ENCODE results near the gene WDR81. TPM values are rescaled to one million over a fixed set of nuclear protein-coding genes. Genes with fewer than 3 reads are reported as not detected.

Gene WDR81
- total RNA-seq, 2 experiments from 2014 or later = 24.8 to 25.0 TPM

DNA sequence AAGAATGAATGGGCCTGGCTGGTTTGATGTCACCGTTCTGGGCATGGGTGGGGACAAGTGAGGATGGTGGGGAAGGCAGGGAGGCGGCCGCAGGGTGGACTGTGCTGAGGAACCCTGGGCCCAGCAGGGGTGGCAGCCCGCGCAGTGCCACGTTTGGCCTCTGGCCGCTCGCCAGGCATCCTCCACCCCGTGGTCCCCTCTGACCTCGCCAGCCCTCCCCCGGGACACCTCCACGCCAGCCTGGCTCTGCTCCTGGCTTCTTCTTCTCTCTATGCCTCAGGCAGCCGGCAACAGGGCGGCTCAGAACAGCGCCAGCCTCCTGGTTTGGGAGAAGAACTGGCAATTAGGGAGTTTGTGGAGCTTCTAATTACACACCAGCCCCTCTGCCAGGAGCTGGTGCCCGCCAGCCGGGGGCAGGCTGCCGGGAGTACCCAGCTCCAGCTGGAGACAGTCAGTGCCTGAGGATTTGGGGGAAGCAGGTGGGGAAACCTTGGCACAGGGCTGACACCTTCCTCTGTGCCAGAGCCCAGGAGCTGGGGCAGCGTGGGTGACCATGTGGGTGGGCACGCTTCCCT is 30.8 kb downstream of the WDR81 start:
- ChIA-PET POLR2A (no interaction called here), CTCF (no interaction called here)
- Histone ChIP-seq H3K27me3 (ENCODE audit: control insufficient read depth in 1 of 2, insufficient read depth in 2 of 2, low read length in 2 of 2) (no peaks in the 10 kb centered on the region), H3K9me3 (ENCODE audit: control insufficient read depth in 1 of 2, insufficient read depth in 1 of 2, low read length in 2 of 2) (no peaks in the 10 kb centered on the region), H3K4me1 (ENCODE audit: insufficient read depth, low read length) (peaks cover 9% of the 10 kb centered on the region), H3K4me3 (ENCODE audit: low read length) (no peak overlapping the region), H3K27ac (ENCODE audit: low read depth in 1 of 2, low read length in 2 of 2) (no peak overlapping the region), H3K36me3 (ENCODE audit: insufficient read depth, low read length) (no peaks in the 10 kb centered on the region)
- Mint-ChIP-seq H3K27me3 (no peaks in the 10 kb centered on the region), H3K9me3 (no peaks in the 10 kb centered on the region), H3K4me1 (ENCODE audit: low read depth) (peaks cover 8% of the 10 kb centered on the region), H3K36me3 (ENCODE audit: low read depth) (no peaks in the 10 kb centered on the region), H3K27ac (no peak overlapping the region), H3K4me3 (no peak overlapping the region)
- intact Hi-C loops (cut with DNase I, micrococcal nuclease) = no loop called here
- ATAC-seq (ENCODE audit: poor library complexity) = no peak
- TF ChIP-seq, protein P1, sequence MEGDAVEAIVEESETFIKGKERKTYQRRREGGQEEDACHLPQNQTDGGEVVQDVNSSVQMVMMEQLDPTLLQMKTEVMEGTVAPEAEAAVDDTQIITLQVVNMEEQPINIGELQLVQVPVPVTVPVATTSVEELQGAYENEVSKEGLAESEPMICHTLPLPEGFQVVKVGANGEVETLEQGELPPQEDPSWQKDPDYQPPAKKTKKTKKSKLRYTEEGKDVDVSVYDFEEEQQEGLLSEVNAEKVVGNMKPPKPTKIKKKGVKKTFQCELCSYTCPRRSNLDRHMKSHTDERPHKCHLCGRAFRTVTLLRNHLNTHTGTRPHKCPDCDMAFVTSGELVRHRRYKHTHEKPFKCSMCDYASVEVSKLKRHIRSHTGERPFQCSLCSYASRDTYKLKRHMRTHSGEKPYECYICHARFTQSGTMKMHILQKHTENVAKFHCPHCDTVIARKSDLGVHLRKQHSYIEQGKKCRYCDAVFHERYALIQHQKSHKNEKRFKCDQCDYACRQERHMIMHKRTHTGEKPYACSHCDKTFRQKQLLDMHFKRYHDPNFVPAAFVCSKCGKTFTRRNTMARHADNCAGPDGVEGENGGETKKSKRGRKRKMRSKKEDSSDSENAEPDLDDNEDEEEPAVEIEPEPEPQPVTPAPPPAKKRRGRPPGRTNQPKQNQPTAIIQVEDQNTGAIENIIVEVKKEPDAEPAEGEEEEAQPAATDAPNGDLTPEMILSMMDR (IDR thresholded peaks at IDR 0.05) = no peak
- no peak for DNase-seq

DNA sequence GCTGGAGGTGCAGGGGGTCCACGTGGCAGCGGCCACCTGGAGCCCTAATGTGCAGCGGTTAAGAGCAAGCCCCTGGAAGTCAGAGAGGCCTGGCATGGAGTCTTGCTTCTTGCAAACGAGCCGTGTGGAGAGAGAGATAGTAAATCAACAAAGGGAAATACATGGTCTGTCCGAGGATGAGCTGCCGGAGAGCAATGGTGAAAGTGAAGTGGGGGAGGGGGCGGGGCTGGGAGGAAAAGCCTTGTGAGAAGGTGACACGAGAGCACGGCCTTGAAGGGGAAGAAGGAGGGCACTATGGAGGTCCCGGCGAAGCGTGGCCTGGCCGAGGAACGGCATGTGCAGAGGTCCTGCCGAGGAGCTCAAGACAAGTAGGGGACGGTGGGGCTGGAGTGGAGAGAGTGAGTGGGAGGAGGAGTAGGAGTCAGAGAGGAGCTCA is 31.3 kb downstream of the WDR81 start:
- no peaks in the 10 kb centered on the region for H3K9me3 ChIP-seq (ENCODE audit: control insufficient read depth in 1 of 2, insufficient read depth in 1 of 2, low read length in 2 of 2)
- no peak overlapping the region for H3K27ac ChIP-seq (ENCODE audit: low read depth in 1 of 2, low read length in 2 of 2)
- Mint-ChIP-seq H3K36me3 (ENCODE audit: low read depth) (no peaks in the 10 kb centered on the region), H3K9me3 (no peaks in the 10 kb centered on the region), H3K27me3 (no peaks in the 10 kb centered on the region), H3K4me1 (ENCODE audit: low read depth) (peaks cover 13% of the 10 kb centered on the region), H3K4me3 (no peak overlapping the region), H3K27ac (no peak overlapping the region)
- no peak for DNase-seq
- peaks cover 14% of the 10 kb centered on the region for H3K4me1 ChIP-seq (ENCODE audit: insufficient read depth, low read length)
- H3K36me3 ChIP-seq (ENCODE audit: insufficient read depth, low read length) = no peaks in the 10 kb centered on the region
- ChIA-PET POLR2A (no interaction called here), CTCF (no interaction called here)
- H3K27me3 ChIP-seq (ENCODE audit: control insufficient read depth in 1 of 2, insufficient read depth in 2 of 2, low read length in 2 of 2) = no peaks in the 10 kb centered on the region
- H3K4me3 ChIP-seq (ENCODE audit: low read length) = no peak overlapping the region
- no peak for ATAC-seq (ENCODE audit: poor library complexity)
- TF ChIP-seq, protein P1 (IDR thresholded peaks at IDR 0.05) = no peak
- intact Hi-C loops (cut with DNase I, micrococcal nuclease) = no loop called here

DNA sequence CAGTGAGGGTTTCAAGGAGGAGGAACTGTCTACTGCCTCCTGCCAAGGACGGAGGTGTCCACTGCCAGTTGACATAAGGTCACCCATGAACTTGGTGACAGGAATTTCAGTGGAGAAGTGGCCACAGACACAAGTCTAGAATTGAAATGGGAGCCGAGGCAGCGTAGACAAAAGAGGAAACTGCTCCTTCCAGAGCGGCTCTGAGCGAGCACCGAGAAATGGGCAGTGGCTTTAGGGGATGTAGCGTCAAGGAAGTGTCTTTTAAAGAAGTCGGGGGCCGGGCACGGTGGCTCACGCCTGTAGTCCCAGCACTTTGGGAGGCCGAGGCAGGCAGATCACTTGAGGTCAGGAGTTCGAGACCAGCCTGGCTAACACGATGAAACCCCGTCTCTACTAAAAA is 34.3 kb downstream of the WDR81 start:
- no peak overlapping the region for H3K27ac Mint-ChIP-seq
- DNase-seq = no peak

More for the DNA sequence above, 34.3 kb downstream of the WDR81 start:
- Mint-ChIP-seq H3K27me3 (no peaks in the 10 kb centered on the region), H3K9me3 (no peaks in the 10 kb centered on the region), H3K4me3 (no peak overlapping the region), H3K4me1 (ENCODE audit: low read depth) (peaks cover 35% of the 10 kb centered on the region), H3K36me3 (ENCODE audit: low read depth) (no peaks in the 10 kb centered on the region)
- peaks cover 34% of the 10 kb centered on the region for H3K4me1 ChIP-seq (ENCODE audit: insufficient read depth, low read length)
- H3K9me3 ChIP-seq (ENCODE audit: control insufficient read depth in 1 of 2, insufficient read depth in 1 of 2, low read length in 2 of 2) = no peaks in the 10 kb centered on the region
- H3K4me3 ChIP-seq (ENCODE audit: low read length) = no peak overlapping the region
- ChIA-PET CTCF (no interaction called here), POLR2A (no interaction called here)
- H3K27ac ChIP-seq (ENCODE audit: low read depth in 1 of 2, low read length in 2 of 2) = no peak overlapping the region
- no peak for ATAC-seq (ENCODE audit: poor library complexity)
- TF ChIP-seq, protein P1 (IDR thresholded peaks at IDR 0.05) = no peak
- no peaks in the 10 kb centered on the region for H3K36me3 ChIP-seq (ENCODE audit: insufficient read depth, low read length)
- no peaks in the 10 kb centered on the region for H3K27me3 ChIP-seq (ENCODE audit: control insufficient read depth in 1 of 2, insufficient read depth in 2 of 2, low read length in 2 of 2)
- intact Hi-C loops (cut with DNase I, micrococcal nuclease) = no loop called here
